K562 (cell line): Measurements from ENCODE around the gene PARD6A. TPM values are rescaled to one million over a fixed set of nuclear protein-coding genes. Genes with fewer than 3 reads are reported as not detected.

Experiments used
- ATAC-seq: fragments of 200-7000 bp; cut with Tn5 transposase; 3 replicates; pipeline ENCODE4 v1.9.1; 2020; ENCODE audit warnings: moderate library complexity
- BruUV-seq: library from RNA; stranded (reverse); fragments of 400-500 nt; replicated peaks from 2 replicates; lab custom pipeline; 2021; lab: Mats Ljungman, UMichigan
- CTCF ChIA-PET: fragments of 300-600 bp; formaldehyde crosslinking; extraction: SDS; loops from one replicate; lab custom pipeline; 2021; ENCODE audit warnings: low intra/inter-chr PET ratio; lab: Yijun Ruan, JAX
- POLR2A ChIA-PET: fragments of 300-600, 350-650 bp; sonication (Branson Sonifier 250); formaldehyde crosslinking; extraction: SDS; loops from one replicate; lab custom pipeline; 2021; ENCODE audit warnings: antibody characterized with exemption, inconsistent platforms; lab: Yijun Ruan, JAX
- DNase-seq, 4 experiments: peaks; one replicate each; pipeline versions ENCODE4 v3.0.0 to v3.0.0-alpha.2; 2011 to 2018; ENCODE audit warnings: low spot score in 3 of 4, mixed read lengths in 3 of 4; ENCODE audit errors: extremely low read depth in 1 of 4
- FAIRE-seq: peaks from 2 replicates; lab custom pipeline; 2011; peaks lifted over from hg19 to GRCh38; lab: Jason Lieb, UNC
- H2AFZ ChIP-seq: 2 replicates; pipeline ENCODE4 v1.6.0; 2011; ENCODE audit warnings: low read depth, low read length, control low read depth, inconsistent platforms
- H3K27ac ChIP-seq: fragments of 200-600 bp; 3 replicates; pipeline ENCODE4 v1.8.0; 2011; ENCODE audit warnings: low read depth, mild to moderate bottlenecking, control low read depth, inconsistent platforms, low read length, moderate library complexity, mixed read lengths; ENCODE audit errors: extremely low read depth
- H3K27me3 ChIP-seq, 2 experiments: fragments of 300-600 bp in 1 of 2; 2 replicates in 1 of 2; 3 replicates in 1 of 2; pipeline versions ENCODE4 v1.6.0 to v1.8.0; 2011; ENCODE audit warnings: inconsistent platforms in 2 of 2, low read length in 2 of 2, mild to moderate bottlenecking in 1 of 2, mixed read lengths in 1 of 2, moderate library complexity in 1 of 2; ENCODE audit not compliant: control insufficient read depth in 2 of 2, insufficient read depth in 2 of 2
- H3K36me3 ChIP-seq: fragments of 300-600 bp; 3 replicates; pipeline ENCODE4 v1.8.0; 2011; ENCODE audit warnings: mild to moderate bottlenecking, low read length, inconsistent platforms; ENCODE audit not compliant: control insufficient read depth, insufficient read depth
- H3K4me1 ChIP-seq, 2 experiments: fragments of 200-600 bp in 1 of 2; replicated peaks in 1 of 2; 2 replicates in 1 of 2; 3 replicates in 1 of 2; pipeline versions ENCODE4 v1.5.1 to v1.8.0; 2011; ENCODE audit warnings: inconsistent platforms in 2 of 2, low read length in 2 of 2, mild to moderate bottlenecking in 1 of 2, mixed read lengths in 1 of 2, moderate library complexity in 1 of 2; ENCODE audit not compliant: control insufficient read depth in 2 of 2, insufficient read depth in 2 of 2
- H3K4me2 ChIP-seq: 2 replicates; pipeline ENCODE4 v1.6.1; 2011; ENCODE audit warnings: low read length, control low read depth, inconsistent platforms, mixed read lengths; ENCODE audit not compliant: insufficient read depth
- H3K4me3 ChIP-seq: fragments of 200-600 bp; sonication (generic), shearing (Covaris generic); 2 replicates; pipeline ENCODE4 v1.5.1; 2016; ENCODE audit warnings: control low read depth, inconsistent platforms
- H3K79me2 ChIP-seq: fragments of 200-600 bp; 3 replicates; pipeline ENCODE4 v1.8.0; 2011; ENCODE audit warnings: low read length, inconsistent platforms; ENCODE audit not compliant: control insufficient read depth, insufficient read depth
- H3K9ac ChIP-seq, 2 experiments: 2 replicates each; pipeline versions ENCODE4 v1.6.0 to v1.6.1; 2011; ENCODE audit warnings: low read depth in 2 of 2, low read length in 2 of 2, control low read depth in 1 of 2, inconsistent platforms in 1 of 2, mild to moderate bottlenecking in 1 of 2, mixed read lengths in 1 of 2; ENCODE audit not compliant: insufficient read depth in 1 of 2
- H3K9me1 ChIP-seq: one replicate; pipeline ENCODE4 v1.6.0; 2011; ENCODE audit warnings: inconsistent platforms, mild to moderate bottlenecking, low read length, moderate library complexity; ENCODE audit not compliant: control insufficient read depth, insufficient read depth
- H3K9me3 ChIP-seq: replicated peaks from 2 replicates; pipeline ENCODE4 v1.5.1; 2011; ENCODE audit warnings: low read depth, low read length, inconsistent platforms; ENCODE audit not compliant: control insufficient read depth, insufficient read depth
- H4K20me1 ChIP-seq: replicated peaks from 2 replicates; pipeline ENCODE4 v1.6.1; 2011; ENCODE audit warnings: low read length, inconsistent platforms, mixed read lengths; ENCODE audit not compliant: control insufficient read depth, insufficient read depth
- ELF4 ChIP-seq: fragments of 450-650 bp; formaldehyde crosslinking; IDR thresholded peaks from 2 replicates; pipeline ENCODE4 v1.4.0; 2022; ENCODE audit warnings: missing genetic modification characterization
- ERF ChIP-seq: fragments of 450-650 bp; formaldehyde crosslinking; IDR thresholded peaks from 2 replicates; pipeline ENCODE4 v1.4.0; 2020; ENCODE audit warnings: mild to moderate bottlenecking, mixed read lengths
- HNRNPLL ChIP-seq: fragments of 200-400 bp; formaldehyde crosslinking; IDR thresholded peaks from 2 replicates; pipeline ENCODE4 v1.6.1; 2017; ENCODE audit warnings: low read length, low read depth, mild to moderate bottlenecking; ENCODE audit not compliant: poor library complexity, severe bottlenecking
- NFIC ChIP-seq: fragments of 450-650 bp; IDR thresholded peaks from 2 replicates; pipeline ENCODE4 v1.6.1; 2017; ENCODE audit warnings: mild to moderate bottlenecking, inconsistent platforms
- NR2F6 ChIP-seq: fragments of 450-650 bp; formaldehyde crosslinking; IDR thresholded peaks from 2 replicates; pipeline ENCODE4 v1.4.0; 2020; ENCODE audit warnings: mild to moderate bottlenecking
- PYGO2 ChIP-seq: fragments of 450-650 bp; IDR thresholded peaks from 2 replicates; pipeline ENCODE4 v1.6.1; 2016; ENCODE audit warnings: mild to moderate bottlenecking, missing genetic modification characterization, moderate library complexity, missing compliant biosample characterization
- ZNF316 ChIP-seq: fragments of 450-650 bp; IDR thresholded peaks from 2 replicates; pipeline ENCODE4 v1.6.1; 2016
- ZNF354B ChIP-seq: fragments of 250-450 bp; sonication (Bioruptor Pico); IDR thresholded peaks from 2 replicates; pipeline ENCODE4 v1.4.0; 2020
- WGBS: fragments of 100-300 bp; shearing (Covaris generic); methylation state at CpG from one replicate; pipeline ENCODE4 v1.1.6; 2016; ENCODE audit warnings: low coverage, mixed read lengths; ENCODE audit not compliant: insufficient coverage; ENCODE audit errors: missing lambda C conversion rate; 5-methylcytosine and 5-hydroxymethylcytosine counted together
- in situ Hi-C: fragments of 300-500 bp; cut with MboI; formaldehyde crosslinking; loops from 4 replicates; pipeline ENCODE4 v1.15.0; 2018; ENCODE audit warnings: inconsistent platforms, mixed read lengths
- intact Hi-C: fragments of 100-400 bp; cut with micrococcal nuclease; formaldehyde crosslinking; loops from 2 replicates; pipeline ENCODE4 v1.14.2; 2022
- polyA plus RNA-seq, 8 experiments: library from polyadenylated mRNA; depleted of rRNA in 4 of 8; stranded (reverse) in 5 of 8; unstranded in 3 of 8; fragments of >200 nt; fragmentation: Nextera tagmentation in 2 of 8; fragmentation: Illumina TruSeq in 1 of 8; extraction: Ambion mirVana in 2 of 8; extraction: Trizol in 1 of 8; gene quantifications; 2 replicates each; pipeline versions ENCODE4 v1.2.1 to v1.2.3, GENCODE V29; 2011 to 2014; ENCODE audit warnings: inconsistent platforms in 1 of 8, missing spikeins in 1 of 8
- total RNA-seq, 7 experiments: library from RNA; depleted of rRNA in 6 of 7; stranded (reverse); fragments of >200 nt in 6 of 7; fragmentation: Illumina TruSeq in 2 of 7; extraction: Trizol in 2 of 7; gene quantifications; 2 replicates each; pipeline versions ENCODE4 v1.2.1 to v1.2.3, GENCODE V29; 2011 to 2021; ENCODE audit warnings: low replicate concordance in 1 of 7
- TF ChIP-seq, protein P1 (sequence below): fragments of 450-650 bp; IDR thresholded peaks from 2 replicates; pipeline ENCODE4 v1.6.1; 2017; ENCODE audit warnings: antibody characterized with exemption, mild to moderate bottlenecking
- TF ChIP-seq, protein P2 (sequence below): fragments of 250-450 bp; sonication (Bioruptor Pico); IDR thresholded peaks from 2 replicates; pipeline ENCODE4 v1.8.0; 2021; ENCODE audit warnings: moderate library complexity, mild to moderate bottlenecking, inconsistent platforms
- TF ChIP-seq, protein P3 (sequence below): fragments of 150-350 bp; IDR thresholded peaks from 2 replicates; pipeline ENCODE4 v1.6.1; 2014; ENCODE audit warnings: low read depth, mild to moderate bottlenecking, low read length, borderline replicate concordance

The PARD6A gene
- total and polyA plus RNA-seq, 9 of the 15 experiments (the other 6 are each of a cell fraction or from before 2014, with no cell fraction given), result 0.04 to 2.0 (median 0.44) TPM

DNA sequence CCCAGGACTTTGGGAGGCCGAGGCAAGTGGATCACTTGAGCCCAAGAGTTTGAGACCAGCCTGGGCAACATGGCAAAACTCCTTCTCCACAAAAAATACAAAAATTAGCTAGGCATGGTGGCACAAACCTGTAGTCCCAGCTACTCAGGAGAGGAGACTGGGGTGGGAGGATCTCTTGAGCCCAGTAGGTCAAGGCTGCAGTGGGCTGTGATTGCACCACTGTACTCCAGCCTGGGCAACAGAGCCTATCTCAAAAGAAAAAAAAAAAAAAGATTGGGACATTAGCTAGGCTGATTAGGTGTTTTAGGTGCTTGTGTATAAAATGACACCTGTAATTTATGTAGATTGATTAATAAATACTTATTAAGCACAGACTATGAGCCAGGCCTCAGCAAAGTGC lies 48.3 kb downstream of the PARD6A start (continued):
- TF ChIP-seq, protein P1, sequence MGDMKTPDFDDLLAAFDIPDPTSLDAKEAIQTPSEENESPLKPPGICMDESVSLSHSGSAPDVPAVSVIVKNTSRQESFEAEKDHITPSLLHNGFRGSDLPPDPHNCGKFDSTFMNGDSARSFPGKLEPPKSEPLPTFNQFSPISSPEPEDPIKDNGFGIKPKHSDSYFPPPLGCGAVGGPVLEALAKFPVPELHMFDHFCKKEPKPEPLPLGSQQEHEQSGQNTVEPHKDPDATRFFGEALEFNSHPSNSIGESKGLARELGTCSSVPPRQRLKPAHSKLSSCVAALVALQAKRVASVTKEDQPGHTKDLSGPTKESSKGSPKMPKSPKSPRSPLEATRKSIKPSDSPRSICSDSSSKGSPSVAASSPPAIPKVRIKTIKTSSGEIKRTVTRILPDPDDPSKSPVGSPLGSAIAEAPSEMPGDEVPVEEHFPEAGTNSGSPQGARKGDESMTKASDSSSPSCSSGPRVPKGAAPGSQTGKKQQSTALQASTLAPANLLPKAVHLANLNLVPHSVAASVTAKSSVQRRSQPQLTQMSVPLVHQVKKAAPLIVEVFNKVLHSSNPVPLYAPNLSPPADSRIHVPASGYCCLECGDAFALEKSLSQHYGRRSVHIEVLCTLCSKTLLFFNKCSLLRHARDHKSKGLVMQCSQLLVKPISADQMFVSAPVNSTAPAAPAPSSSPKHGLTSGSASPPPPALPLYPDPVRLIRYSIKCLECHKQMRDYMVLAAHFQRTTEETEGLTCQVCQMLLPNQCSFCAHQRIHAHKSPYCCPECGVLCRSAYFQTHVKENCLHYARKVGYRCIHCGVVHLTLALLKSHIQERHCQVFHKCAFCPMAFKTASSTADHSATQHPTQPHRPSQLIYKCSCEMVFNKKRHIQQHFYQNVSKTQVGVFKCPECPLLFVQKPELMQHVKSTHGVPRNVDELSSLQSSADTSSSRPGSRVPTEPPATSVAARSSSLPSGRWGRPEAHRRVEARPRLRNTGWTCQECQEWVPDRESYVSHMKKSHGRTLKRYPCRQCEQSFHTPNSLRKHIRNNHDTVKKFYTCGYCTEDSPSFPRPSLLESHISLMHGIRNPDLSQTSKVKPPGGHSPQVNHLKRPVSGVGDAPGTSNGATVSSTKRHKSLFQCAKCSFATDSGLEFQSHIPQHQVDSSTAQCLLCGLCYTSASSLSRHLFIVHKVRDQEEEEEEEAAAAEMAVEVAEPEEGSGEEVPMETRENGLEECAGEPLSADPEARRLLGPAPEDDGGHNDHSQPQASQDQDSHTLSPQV, result no peak
- no peak for TF ChIP-seq PYGO2 (tag)
- TF ChIP-seq NR2F6 (CRISPR knock-in tag), result no peak
- TF ChIP-seq ZNF354B (CRISPR knock-in tag), result no peak
- TF ChIP-seq, protein P2, sequence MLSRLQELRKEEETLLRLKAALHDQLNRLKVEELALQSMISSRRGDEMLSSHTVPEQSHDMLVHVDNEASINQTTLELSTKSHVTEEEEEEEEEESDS (CRISPR knock-in tag), result no peak
- TF ChIP-seq ERF (CRISPR knock-in tag), result no peak

DNA sequence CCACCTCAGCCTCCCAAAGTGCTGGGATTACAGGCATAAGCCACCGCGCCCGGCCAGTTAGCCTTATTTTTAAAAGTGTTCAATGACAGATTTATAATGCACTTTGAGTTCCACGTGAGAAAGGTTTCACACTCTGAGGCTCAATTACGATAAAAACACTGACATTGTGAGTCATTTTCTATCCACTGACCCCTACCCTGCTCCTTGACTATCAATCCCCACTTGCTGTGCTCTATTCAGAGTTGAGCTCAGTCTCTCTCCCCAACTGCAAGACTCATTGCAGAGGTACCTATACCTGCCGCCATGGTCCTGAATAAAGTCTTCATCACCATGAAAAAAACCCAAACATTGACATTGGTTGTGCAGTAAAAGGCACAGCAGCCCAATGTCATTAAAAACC lies 49.8 kb downstream of the PARD6A start:
- 0 out of 2 replicates have a peak, but pooled peaks cover 4% of the 10 kb centered on the region for H4K20me1 ChIP-seq
- H3K9me1 ChIP-seq, result no peaks in the 10 kb centered on the region
- DNase-seq, result no peak
- FAIRE-seq, result no peak
- H3K9me3 ChIP-seq, result no peaks in the 10 kb centered on the region
- H2AFZ ChIP-seq, result no peak overlapping the region
- CTCF ChIA-PET, result no interaction called here
- H3K4me1 ChIP-seq, result peaks cover 0 to 4% of the 10 kb centered on the region in 2 experiments; a peak in 2 of 5 replicates
- 0 out of 3 replicates have a peak, but pooled peaks cover 4% of the 10 kb centered on the region for H3K79me2 ChIP-seq
- TF ChIP-seq, protein P3, sequence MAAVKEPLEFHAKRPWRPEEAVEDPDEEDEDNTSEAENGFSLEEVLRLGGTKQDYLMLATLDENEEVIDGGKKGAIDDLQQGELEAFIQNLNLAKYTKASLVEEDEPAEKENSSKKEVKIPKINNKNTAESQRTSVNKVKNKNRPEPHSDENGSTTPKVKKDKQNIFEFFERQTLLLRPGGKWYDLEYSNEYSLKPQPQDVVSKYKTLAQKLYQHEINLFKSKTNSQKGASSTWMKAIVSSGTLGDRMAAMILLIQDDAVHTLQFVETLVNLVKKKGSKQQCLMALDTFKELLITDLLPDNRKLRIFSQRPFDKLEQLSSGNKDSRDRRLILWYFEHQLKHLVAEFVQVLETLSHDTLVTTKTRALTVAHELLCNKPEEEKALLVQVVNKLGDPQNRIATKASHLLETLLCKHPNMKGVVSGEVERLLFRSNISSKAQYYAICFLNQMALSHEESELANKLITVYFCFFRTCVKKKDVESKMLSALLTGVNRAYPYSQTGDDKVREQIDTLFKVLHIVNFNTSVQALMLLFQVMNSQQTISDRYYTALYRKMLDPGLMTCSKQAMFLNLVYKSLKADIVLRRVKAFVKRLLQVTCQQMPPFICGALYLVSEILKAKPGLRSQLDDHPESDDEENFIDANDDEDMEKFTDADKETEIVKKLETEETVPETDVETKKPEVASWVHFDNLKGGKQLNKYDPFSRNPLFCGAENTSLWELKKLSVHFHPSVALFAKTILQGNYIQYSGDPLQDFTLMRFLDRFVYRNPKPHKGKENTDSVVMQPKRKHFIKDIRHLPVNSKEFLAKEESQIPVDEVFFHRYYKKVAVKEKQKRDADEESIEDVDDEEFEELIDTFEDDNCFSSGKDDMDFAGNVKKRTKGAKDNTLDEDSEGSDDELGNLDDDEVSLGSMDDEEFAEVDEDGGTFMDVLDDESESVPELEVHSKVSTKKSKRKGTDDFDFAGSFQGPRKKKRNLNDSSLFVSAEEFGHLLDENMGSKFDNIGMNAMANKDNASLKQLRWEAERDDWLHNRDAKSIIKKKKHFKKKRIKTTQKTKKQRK, result no peak
- TF ChIP-seq HNRNPLL (no peak), NFIC (no peak), ZNF316 (no peak), ELF4 (no peak)
- POLR2A ChIA-PET, result no interaction called here
- no peak overlapping the region for H3K4me3 ChIP-seq
- no peaks in the 10 kb centered on the region for H3K27me3 ChIP-seq
- intact Hi-C loops, result no loop called here
- no peak overlapping the region for H3K9ac ChIP-seq
- in situ Hi-C loops, result no loop called here
- H3K4me2 ChIP-seq, result no peak overlapping the region
- 59% methylated on average over 6 of the region's 6 CpGs for WGBS
- ATAC-seq, result no peak
- BruUV-seq, result no TSS peak
- H3K36me3 ChIP-seq, result no peaks in the 10 kb centered on the region
- H3K27ac ChIP-seq, result no peak overlapping the region
